EL (cell line): ENCODE data around the gene LZTR1.
"Not testable (repeated sequence)": the region's sequence is repeated elsewhere in the genome, so short reads cannot be mapped to it uniquely, and the experiment has no call there.

ENCODE experiments used
- DNase-seq: peaks from one replicate; pipeline ENCODE4 v3.0.0-alpha.2; 2016

LZTR1 gene

DNA sequence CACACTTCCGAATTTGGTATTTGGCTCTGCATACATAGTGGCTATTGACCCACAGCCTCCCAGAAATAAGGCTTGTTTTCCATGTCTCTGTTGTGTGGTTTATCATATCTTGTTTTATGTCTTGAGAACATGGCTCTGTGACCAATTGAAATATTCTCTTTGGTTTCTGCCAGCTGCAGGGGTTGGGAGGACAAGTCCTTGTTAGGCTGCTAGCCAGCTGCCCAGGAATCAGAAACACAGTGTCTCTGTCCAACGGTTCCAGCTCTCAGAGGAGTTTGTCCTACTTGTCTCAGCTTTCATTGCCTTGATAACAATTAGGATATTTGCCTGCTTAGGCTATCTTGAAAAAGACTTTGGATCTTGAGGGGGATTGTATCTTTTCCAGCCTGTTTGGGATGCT is 56.3 kb downstream of the LZTR1 start:
- peak; percentile 39 for DNase-seq

DNA sequence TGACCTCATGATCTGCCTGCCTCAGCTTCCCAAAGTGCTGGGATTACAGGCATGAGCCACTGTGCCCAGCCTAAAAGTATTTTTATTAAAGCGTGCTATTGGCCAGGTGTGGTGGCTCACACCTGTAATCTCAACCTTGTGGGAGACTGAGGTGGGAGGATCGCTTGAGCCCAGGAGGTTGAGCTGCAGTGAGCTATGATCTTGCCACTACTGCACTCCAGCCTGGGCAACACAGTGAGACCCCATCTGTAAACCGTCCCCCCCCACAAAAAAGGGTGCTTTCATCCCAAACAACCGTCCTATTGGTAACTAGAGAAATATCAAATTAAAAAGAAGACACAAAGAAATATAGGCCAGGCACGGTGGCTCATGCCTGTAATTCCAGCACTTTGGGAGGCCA is 57.1 kb downstream of the LZTR1 start:
- DNase-seq: not testable (repeated sequence)

DNA sequence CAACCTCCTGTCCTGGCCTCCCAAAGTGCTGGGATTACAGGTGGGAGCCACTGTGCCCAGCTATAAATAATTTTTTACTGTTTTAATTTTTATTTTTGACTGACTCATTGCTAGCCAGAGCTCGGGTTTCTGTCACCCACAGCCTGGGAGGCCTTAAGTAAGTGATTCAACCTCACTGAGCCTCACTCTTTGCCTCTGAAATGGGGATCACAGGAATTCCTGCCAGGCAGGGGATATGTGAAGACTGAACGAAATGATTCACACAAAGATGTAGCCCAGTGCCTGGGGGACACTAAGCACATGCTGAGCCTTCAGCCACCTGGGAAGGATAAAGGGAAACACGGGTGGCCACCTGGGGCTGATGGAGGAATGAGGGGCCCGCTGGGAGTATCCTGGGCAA is 59.8 kb downstream of the LZTR1 start:
- DNase-seq: peak; percentile 85

DNA sequence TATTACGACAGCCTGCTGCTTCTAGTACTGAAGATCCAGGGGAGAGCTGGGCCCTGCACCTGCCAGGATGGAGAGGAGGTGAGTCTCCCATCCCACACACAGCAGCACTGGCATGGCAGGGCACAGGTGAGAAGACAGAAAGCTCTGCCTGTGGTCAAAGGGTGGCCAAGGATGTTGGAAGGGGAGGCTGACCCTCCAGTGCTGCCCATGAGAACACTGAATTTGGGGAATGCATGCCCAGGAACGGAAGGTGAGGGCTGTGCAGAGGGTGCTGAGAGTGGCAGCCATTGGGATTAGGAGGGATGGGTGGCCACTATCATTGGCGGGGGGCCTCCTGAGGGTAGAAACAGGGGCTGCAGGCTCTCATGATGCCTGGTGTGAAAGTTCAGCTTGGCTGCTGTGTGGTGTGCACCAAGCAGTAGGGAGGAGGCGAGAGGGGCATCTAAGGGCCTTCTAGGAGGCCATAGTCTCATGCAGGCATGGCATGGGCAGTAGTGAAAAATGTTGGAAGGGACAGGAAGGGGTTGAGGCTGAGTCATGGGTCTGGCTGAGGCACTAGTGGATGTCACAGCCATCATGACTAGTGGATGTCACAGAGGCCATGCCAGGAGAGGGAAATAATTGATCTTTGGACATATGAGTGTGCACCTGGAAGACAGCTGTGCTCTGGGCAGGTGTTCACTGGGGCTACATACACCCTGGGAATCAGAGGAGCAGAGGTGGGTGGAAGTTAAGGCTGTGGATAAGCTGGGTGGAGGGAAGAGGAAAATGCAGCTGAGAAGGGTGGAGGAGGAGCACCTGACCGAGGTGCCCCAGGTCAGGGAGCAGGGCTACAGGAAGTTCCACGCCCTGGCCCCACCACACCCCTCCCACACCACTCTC is 61.1 kb downstream of the LZTR1 start:
- DNase-seq: peak; percentile 47

DNA sequence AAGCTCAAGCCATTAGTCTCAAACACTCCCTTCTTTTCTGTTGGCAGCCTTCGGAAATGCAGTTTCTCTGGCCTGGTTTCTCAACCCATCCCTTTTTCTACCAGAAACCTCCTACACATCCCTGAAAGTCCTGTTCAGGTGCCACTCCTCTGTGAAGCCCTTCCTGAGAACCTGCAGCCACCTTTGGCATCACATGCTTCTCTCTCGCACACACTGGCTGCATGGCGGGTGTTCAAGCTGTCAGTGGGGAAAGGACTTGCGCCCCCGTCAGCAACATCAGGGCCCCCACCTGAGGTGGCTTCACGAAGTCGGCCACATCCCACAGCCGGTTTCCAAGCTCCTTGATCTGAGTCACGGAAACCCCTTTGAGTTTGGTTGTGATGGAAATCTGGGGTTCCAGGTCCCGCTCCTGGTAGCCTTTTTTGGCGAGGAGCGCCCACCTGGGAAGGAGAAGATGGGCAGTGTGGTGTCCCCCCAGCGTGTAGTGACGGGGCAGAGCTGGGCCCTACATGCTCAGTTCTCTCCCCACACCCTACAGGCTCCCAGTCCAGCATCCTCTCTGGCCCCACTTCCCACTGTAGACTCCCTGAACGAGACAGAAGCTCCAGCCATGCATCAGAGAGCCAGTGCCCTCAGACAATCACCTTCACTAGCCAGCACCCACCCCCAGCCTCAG is 61.9 kb downstream of the LZTR1 start:
- no peak for DNase-seq

DNA sequence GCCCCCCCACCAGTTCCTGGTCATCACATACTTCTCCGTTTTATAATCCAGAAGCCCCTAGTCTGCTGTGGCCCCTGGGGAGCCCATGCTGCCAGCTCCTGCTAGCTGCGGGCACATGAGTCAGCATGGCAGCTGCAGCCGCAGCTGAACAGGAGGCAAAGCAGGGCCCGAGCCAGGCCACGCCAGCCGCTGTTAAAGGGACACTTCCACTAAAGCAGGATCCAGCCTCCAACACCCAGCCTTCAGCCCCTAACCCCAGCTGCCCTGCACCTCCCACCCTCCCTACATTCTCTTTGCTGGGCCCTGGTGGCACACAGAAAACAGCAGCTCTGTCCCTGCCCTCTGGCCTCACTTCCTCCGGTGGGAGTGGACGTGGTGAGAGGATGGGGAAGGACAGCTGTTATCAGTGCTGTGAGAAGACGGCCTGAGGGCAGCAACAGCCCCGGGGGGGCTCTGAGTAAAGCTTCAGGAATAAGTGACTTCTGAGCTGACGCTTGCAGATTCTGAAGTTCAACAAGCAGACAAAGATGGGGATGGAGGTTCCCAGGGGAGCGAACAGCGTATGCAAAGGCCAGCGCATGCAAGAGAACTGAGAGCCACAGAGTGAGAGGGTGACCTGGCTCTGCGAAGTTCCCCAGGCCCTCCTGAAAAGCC is 63.0 kb downstream of the LZTR1 start:
- peak; percentile 87 for DNase-seq

DNA sequence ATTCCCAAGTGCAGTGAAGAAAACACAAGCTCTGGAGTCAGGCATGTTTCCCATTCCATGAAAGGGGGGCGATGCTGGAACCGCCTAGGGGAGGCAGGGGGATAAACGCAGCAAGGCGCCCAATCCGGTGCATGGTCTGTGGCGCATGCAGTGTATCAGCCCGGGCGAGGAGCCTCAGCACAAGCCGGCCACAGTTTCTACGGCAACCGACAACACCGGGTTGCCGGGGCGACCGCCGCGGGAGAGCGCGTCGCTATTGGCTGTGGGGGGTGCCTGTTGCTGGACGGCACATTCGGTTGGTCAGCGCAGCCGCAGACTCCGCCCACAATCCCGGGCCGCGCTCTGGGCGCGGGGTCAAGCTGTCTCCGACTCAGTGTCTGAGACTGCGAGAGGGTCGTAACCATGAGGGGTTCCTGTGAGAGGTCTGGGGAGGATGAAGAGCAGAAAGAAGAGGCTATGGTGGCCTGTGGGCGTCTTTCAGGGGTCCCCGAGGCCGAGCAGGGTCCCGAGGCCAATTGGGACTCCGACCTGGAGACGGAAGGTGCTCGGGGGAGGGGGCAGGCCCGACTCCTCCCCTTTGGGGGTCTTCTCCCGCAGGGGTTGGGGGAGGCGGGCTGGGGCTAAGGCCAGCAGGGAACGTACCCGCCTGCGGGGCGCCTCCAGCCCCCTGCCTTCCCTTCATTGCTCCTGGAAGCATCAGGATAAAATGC is 63.6 kb downstream of the LZTR1 start, which contains the start of gene LRRC74B:
LRRC74B (plus strand) TSS at position 362 of the 710 bp plus-strand sequence; CDS start at position 403, 41 bp downstream.
- peak; percentile 90 for DNase-seq

DNA sequence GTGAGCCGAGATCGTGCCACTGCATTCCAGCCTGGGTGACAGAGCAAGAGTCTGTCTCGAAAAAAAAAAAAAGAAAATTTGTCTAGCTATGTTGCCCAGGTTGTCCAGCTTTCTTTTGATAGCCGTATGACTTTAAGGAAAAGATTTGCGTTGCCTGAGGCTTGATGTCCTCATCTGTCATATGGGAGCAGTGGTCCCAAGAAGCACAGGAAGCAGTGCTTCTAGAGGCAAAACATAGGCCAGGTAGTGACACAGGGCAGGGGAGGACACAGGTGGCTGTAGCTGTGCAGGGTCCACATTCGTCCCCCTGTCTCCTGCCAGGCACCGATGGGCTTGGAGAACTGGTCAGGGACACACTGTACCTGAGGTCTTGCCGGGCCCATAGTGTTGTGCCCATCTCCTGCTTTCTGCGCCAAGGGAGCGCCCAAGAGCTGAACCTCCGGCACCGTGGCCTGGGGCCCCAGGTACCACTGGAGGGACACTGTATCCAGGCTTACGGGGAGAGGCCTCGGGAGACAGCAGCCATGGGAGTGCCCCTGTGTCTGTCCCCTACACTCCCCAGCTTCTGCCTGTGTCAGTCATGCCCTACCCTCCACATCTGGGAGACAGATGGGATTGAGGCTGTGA is 65.1 kb downstream of the LZTR1 start:
- no peak for DNase-seq

DNA sequence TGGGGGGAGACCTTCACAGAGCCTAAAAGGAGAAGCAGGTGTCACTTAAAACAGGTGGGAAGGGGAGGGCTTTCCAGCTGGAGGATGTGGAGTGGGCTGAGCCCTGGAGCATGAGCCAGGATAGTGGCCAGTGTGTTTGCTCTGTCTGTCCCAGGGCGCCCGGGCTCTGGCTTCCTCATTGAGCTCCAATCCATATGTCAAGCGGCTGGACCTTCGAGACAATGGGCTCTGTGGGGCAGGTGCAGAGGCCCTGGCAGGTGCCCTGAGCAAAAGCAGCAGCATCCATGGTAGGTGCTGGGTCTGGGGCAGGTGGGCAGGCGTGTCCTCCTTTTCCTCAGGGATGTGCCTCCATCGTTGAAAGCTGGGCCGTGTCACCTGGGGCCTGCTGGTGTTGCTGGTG is 65.6 kb downstream of the LZTR1 start:
- DNase-seq: no peak

DNA sequence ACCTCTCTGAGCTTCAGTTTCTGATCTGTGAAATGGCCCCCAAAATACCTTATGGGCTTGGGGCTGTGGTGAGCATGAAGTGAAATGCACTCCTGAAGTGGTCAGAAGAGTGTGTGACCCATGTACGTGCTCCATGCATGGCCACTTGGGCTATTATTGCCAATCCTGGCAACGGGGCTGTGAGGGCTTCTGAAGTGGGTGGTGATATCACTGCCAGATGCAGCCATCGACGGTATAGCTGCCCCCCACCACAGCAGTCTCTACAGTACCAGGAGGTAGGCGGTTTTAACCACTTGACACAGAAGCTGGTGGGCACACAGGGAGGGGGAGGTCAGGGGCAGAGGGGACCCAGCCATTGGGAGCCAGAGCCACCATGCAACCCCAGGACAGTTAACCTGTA is 66.4 kb downstream of the LZTR1 start:
- not testable (repeated sequence) for DNase-seq
